HG03354 (cell line): ENCODE results near the gene SSH2.
"Not testable (repeated sequence)": the region's sequence is repeated elsewhere in the genome, so short reads cannot be mapped to it uniquely, and the experiment has no call there.

Source experiments
- ATAC-seq: cut with Tn5 transposase; IDR thresholded peaks from one replicate; pipeline ENCODE4 v1.9.1; 2021; ENCODE audit warnings: mild to moderate bottlenecking; ENCODE audit not compliant: unreplicated experiment, poor library complexity, severe bottlenecking

Gene SSH2

GRCh38 chr17:29930409-29931010, 482 bp upstream of the SSH2 start:
- no peak for ATAC-seq

- no peak for ATAC-seq
These were observed 959 bp downstream of the SSH2 start for GRCh38 chr17:29929006-29929532.

- no peak for ATAC-seq
These were observed 2.5 kb downstream of the SSH2 start for GRCh38 chr17:29927546-29927945.

GRCh38 chr17:29924786-29925185, 5.2 kb downstream of the SSH2 start:
- no peak for ATAC-seq

- no peak for ATAC-seq
These were observed 10.8 kb downstream of the SSH2 start for GRCh38 chr17:29918922-29919856.

GRCh38 chr17:29918016-29918415, 12.0 kb downstream of the SSH2 start:
- no peak for ATAC-seq

GRCh38 chr17:29914819-29915537, 15.1 kb downstream of the SSH2 start:
- ATAC-seq: no peak

- no peak for ATAC-seq
These were observed 18.3 kb downstream of the SSH2 start for GRCh38 chr17:29911641-29912177.

- no peak for ATAC-seq
These were observed 20.6 kb downstream of the SSH2 start for GRCh38 chr17:29909236-29910003.

- no peak for ATAC-seq
These were observed 23.1 kb downstream of the SSH2 start for GRCh38 chr17:29906969-29907368.

GRCh38 chr17:29905879-29906167, 24.2 kb downstream of the SSH2 start:
- ATAC-seq: no peak

GRCh38 chr17:29905086-29905878, 24.7 kb downstream of the SSH2 start:
- ATAC-seq: no peak

- ATAC-seq: no peak
These were observed 26.6 kb downstream of the SSH2 start for GRCh38 chr17:29903471-29903870.

GRCh38 chr17:29897136-29897535, 32.9 kb downstream of the SSH2 start:
- not testable (repeated sequence) for ATAC-seq

GRCh38 chr17:29892201-29892600, 37.8 kb downstream of the SSH2 start:
- no peak for ATAC-seq

- no peak for ATAC-seq
These were observed 38.9 kb downstream of the SSH2 start for GRCh38 chr17:29891131-29891530.

- no peak for ATAC-seq
These were observed 44.9 kb downstream of the SSH2 start for GRCh38 chr17:29885031-29885640.

- ATAC-seq: no peak
These were observed 46.5 kb downstream of the SSH2 start for GRCh38 chr17:29883497-29883896.
